Lower leg skin (tissue), 4 donors: ENCODE measurements around the gene TYMP. TPM values are rescaled to one million over a fixed set of nuclear protein-coding genes. Genes with fewer than 3 reads are reported as not detected.

Experiments
- DNase-seq, 2 donors: peaks; one replicate each; pipeline ENCODE4 v3.0.0-alpha.2; 2019; ENCODE audit warnings: low spot score in 2 of 2
- H3K4me3 ChIP-seq: fragments of 200-600 bp; sonication (generic); 2 replicates; pipeline ENCODE4 v1.5.1; 2017; ENCODE audit warnings: mild to moderate bottlenecking, low read depth; ENCODE audit not compliant: poor library complexity, severe bottlenecking
- CTCF ChIP-seq, 3 donors: fragments of 450-650 bp; IDR thresholded peaks; one replicate each; pipeline ENCODE4 v1.5.1; 2016; ENCODE audit warnings: antibody characterized with exemption in 3 of 3, mild to moderate bottlenecking in 3 of 3, moderate library complexity in 2 of 3
- POLR2A ChIP-seq, 2 donors: fragments of 450-650 bp; IDR thresholded peaks; one replicate each; pipeline ENCODE4 v1.6.1; 2016 to 2017; ENCODE audit warnings: antibody characterized with exemption in 2 of 2, mild to moderate bottlenecking in 1 of 2, moderate library complexity in 1 of 2
- WGBS, 2 donors: methylation state at CpG; one replicate each; pipeline ENCODE4 v1.1.5; 2018; 5-methylcytosine and 5-hydroxymethylcytosine counted together
- intact Hi-C: fragments of 100-400 bp; cut with DNase I; formaldehyde crosslinking; loops from one replicate; pipeline ENCODE4 v1.15.0; 2023; ENCODE audit warnings: low total_unique reads
- total RNA-seq, 4 donors: library from RNA; depleted of rRNA; stranded (reverse); fragments of >200 nt; gene quantifications; one replicate each; pipeline ENCODE4 v1.1.0, GENCODE V29; 2016

TYMP gene
- total RNA-seq, 4 donors from 2014 or later = 23.6 to 63.3 (median 33.5) TPM

GRCh38 chr22:50517495-50518260 is 12.1 kb downstream of the TYMP start:
- WGBS, 2 donors = 86 to 88% methylated on average over 18 to 19 of the region's 20 CpGs
- DNase-seq = no peak
- TF ChIP-seq POLR2A (IDR thresholded peaks at IDR 0.05) (no peak), CTCF (IDR thresholded peaks at IDR 0.05) (no peak)
- no peak overlapping the region for H3K4me3 ChIP-seq
- intact Hi-C loops = no loop called here

GRCh38 chr22:50516891-50517290 is 12.9 kb downstream of the TYMP start:
- 77 to 81% methylated on average over 15 to 16 of the region's 16 CpGs for WGBS, 2 donors
- intact Hi-C loops = no loop called here
- TF ChIP-seq CTCF (IDR thresholded peaks at IDR 0.05) (no peak), POLR2A (IDR thresholded peaks at IDR 0.05) (no peak)
- DNase-seq = no peak
- H3K4me3 ChIP-seq = no peak overlapping the region

GRCh38 chr22:50516068-50516467 is 13.7 kb downstream of the TYMP start:
- no peak for TF ChIP-seq POLR2A (IDR thresholded peaks at IDR 0.05)
- no peak for TF ChIP-seq CTCF (IDR thresholded peaks at IDR 0.05)
- no peak overlapping the region for H3K4me3 ChIP-seq
- no peak for DNase-seq
- intact Hi-C loops = no loop called here
- WGBS, 2 donors = 46 to 54% methylated on average over 8 of the region's 8 CpGs

DNA sequence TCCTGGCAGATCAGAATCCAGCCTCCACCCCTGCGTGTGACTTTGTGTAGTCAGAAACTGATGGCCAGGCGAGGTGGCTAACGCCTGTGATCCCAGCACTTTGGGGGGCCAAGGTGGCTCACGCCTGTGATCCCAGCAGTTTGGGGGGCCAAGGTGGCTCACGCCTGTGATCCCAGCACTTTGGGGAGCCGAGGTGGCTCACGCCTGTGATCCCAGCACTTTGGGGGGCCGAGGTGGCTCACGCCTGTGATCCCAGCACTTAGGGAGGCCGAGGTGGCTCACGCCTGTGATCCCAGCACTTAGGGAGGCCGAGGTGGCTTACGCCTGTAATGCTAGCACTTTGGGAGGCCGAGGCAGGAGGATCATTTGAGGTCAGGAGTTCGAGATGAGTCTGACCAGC is 16.6 kb downstream of the TYMP start:
- no peak for TF ChIP-seq CTCF (IDR thresholded peaks at IDR 0.05)
- no peak for TF ChIP-seq POLR2A (IDR thresholded peaks at IDR 0.05)
- WGBS, 2 donors = 95 to 98% methylated on average over 14 to 15 of the region's 15 CpGs

GRCh38 chr22:50508897-50509296 is 20.9 kb downstream of the TYMP start:
- no peak for DNase-seq
- H3K4me3 ChIP-seq = no peak overlapping the region
- intact Hi-C loops = no loop called here
- 6 to 7% methylated on average over 3 of the region's 3 CpGs for WGBS, 2 donors
- TF ChIP-seq POLR2A (IDR thresholded peaks at IDR 0.05) = no peak
- TF ChIP-seq CTCF (IDR thresholded peaks at IDR 0.05) = no peak

More for the DNA sequence above, 16.6 kb downstream of the TYMP start:
- no peak overlapping the region for H3K4me3 ChIP-seq
- DNase-seq = no peak
- intact Hi-C loops = no loop called here
